CD14-positive monocyte (primary cell): ENCODE measurements around the gene MYRF. TPM values are rescaled to one million over a fixed set of nuclear protein-coding genes. Genes with fewer than 3 reads are reported as not detected.
A peak's percentile ranks its signal among the peaks of the same experiment; 100 is the strongest.

Experiments
- DNase-seq, 3 donors: peaks; one replicate each; pipeline ENCODE4 v3.0.0-alpha.2; 2011 to 2022
- H2AFZ ChIP-seq: 2 replicates; pipeline ENCODE4 v1.6.0; 2012; ENCODE audit warnings: mild to moderate bottlenecking, low read depth, low read length, inconsistent platforms; ENCODE audit not compliant: insufficient read depth, poor library complexity, severe bottlenecking
- H3K27ac ChIP-seq, 2 donors: 1 replicate in 1 of 2; 2 replicates in 1 of 2; pipeline ENCODE4 v1.5.1; 2012 to 2013; ENCODE audit warnings: low read length in 2 of 2, control low read depth in 1 of 2, inconsistent platforms in 1 of 2, low read depth in 1 of 2, mild to moderate bottlenecking in 1 of 2
- H3K27me3 ChIP-seq, 2 donors: one replicate each; pipeline versions ENCODE4 v1.6.0 to v1.6.1; 2011 to 2013; ENCODE audit warnings: low read length in 2 of 2; ENCODE audit not compliant: control insufficient read depth in 2 of 2, insufficient read depth in 2 of 2
- H3K36me3 ChIP-seq, 2 donors: replicated peaks in 1 of 2; 1 replicate in 1 of 2; 2 replicates in 1 of 2; pipeline versions ENCODE4 v1.5.1 to v1.6.1; 2012 to 2013; ENCODE audit warnings: low read length in 2 of 2, control low read depth in 1 of 2, inconsistent platforms in 1 of 2, mild to moderate bottlenecking in 1 of 2; ENCODE audit not compliant: insufficient read depth in 2 of 2, control insufficient read depth in 1 of 2
- H3K4me1 ChIP-seq, 2 donors: 1 replicate in 1 of 2; 2 replicates in 1 of 2; pipeline versions ENCODE4 v1.5.1 to v1.6.1; 2012 to 2013; ENCODE audit warnings: low read length in 2 of 2, control low read depth in 1 of 2, inconsistent platforms in 1 of 2, mild to moderate bottlenecking in 1 of 2, moderate library complexity in 1 of 2; ENCODE audit not compliant: insufficient read depth in 2 of 2, control insufficient read depth in 1 of 2
- H3K4me2 ChIP-seq: replicated peaks from 2 replicates; pipeline ENCODE3; 2012; ENCODE audit warnings: low read length, moderate library complexity, mild to moderate bottlenecking; ENCODE audit not compliant: poor library complexity, severe bottlenecking; ENCODE audit errors: extremely low read depth
- H3K4me3 ChIP-seq, 3 experiments: fragments of 200-600 bp in 1 of 3; sonication (generic) in 1 of 3; replicated peaks in 1 of 3; 1 replicate in 2 of 3; 2 replicates in 1 of 3; pipeline ENCODE4 v1.5.1; 2011 to 2013; ENCODE audit warnings: low read length in 3 of 3, mild to moderate bottlenecking in 3 of 3, control low read depth in 2 of 3, low read depth in 2 of 3, inconsistent platforms in 1 of 3, moderate library complexity in 1 of 3
- H3K79me2 ChIP-seq: 2 replicates; pipeline ENCODE4 v1.6.0; 2012; ENCODE audit warnings: mild to moderate bottlenecking, control low read depth, inconsistent platforms, low read length, moderate library complexity; ENCODE audit not compliant: insufficient read depth
- H3K9ac ChIP-seq: 2 replicates; pipeline ENCODE4 v1.6.0; 2017; ENCODE audit warnings: low read length, mild to moderate bottlenecking; ENCODE audit not compliant: insufficient read depth, poor library complexity, severe bottlenecking
- H3K9me3 ChIP-seq, 2 donors: replicated peaks in 1 of 2; 1 replicate in 1 of 2; 2 replicates in 1 of 2; pipeline versions ENCODE4 v1.5.1 to v1.6.1; 2012 to 2013; ENCODE audit warnings: low read length in 2 of 2, control low read depth in 1 of 2; ENCODE audit not compliant: control insufficient read depth in 1 of 2, insufficient read depth in 1 of 2
- H4K20me1 ChIP-seq: 2 replicates; pipeline ENCODE4 v1.6.0; 2012; ENCODE audit warnings: mild to moderate bottlenecking, low read length, control low read depth, moderate library complexity; ENCODE audit not compliant: insufficient read depth
- H3K27ac Mint-ChIP-seq, 7 donors: one replicate each; pipeline ENCODE4 v1.8.0; 2020; ENCODE audit warnings: mild to moderate bottlenecking in 7 of 7, mixed read lengths in 7 of 7, moderate library complexity in 6 of 7, inconsistent platforms in 2 of 7
- H3K27me3 Mint-ChIP-seq, 3 donors: one replicate each; pipeline ENCODE4 v1.8.0; 2021 to 2022; ENCODE audit warnings: low read depth in 3 of 3, mild to moderate bottlenecking in 3 of 3, mixed read lengths in 3 of 3, moderate library complexity in 3 of 3, inconsistent platforms in 1 of 3
- H3K36me3 Mint-ChIP-seq, 2 donors: one replicate each; pipeline ENCODE4 v1.8.0; 2020; ENCODE audit warnings: mixed read lengths in 2 of 2, inconsistent platforms in 1 of 2, mild to moderate bottlenecking in 1 of 2
- H3K4me1 Mint-ChIP-seq: one replicate; pipeline ENCODE4 v1.8.0; 2020; ENCODE audit warnings: mild to moderate bottlenecking, mixed read lengths
- H3K4me3 Mint-ChIP-seq, 2 donors: one replicate each; pipeline ENCODE4 v1.8.0; 2020; ENCODE audit warnings: mild to moderate bottlenecking in 2 of 2, mixed read lengths in 2 of 2, moderate library complexity in 1 of 2
- H3K9me3 Mint-ChIP-seq, 7 donors: one replicate each; pipeline ENCODE4 v1.8.0; 2020 to 2022; ENCODE audit warnings: mixed read lengths in 7 of 7, mild to moderate bottlenecking in 6 of 7, moderate library complexity in 6 of 7, inconsistent platforms in 2 of 7
- CTCF ChIP-seq: fragments of 200-600 bp; IDR thresholded peaks from one replicate; pipeline ENCODE4 v1.8.0; 2022; ENCODE audit warnings: antibody characterized with exemption, mild to moderate bottlenecking
- WGBS: methylation state at CpG from one replicate; pipeline ENCODE4 v1.1.5; 2013; ENCODE audit warnings: missing lambda C conversion rate; ENCODE audit not compliant: insufficient coverage; 5-methylcytosine and 5-hydroxymethylcytosine counted together
- intact Hi-C, 2 donors: fragments of 100-400 bp; cut with micrococcal nuclease; formaldehyde crosslinking; loops; one replicate each; pipeline versions ENCODE4 v1.15.0 to v1.15.1; 2023
- polyA plus RNA-seq, 3 donors: library from polyadenylated mRNA; depleted of rRNA in 1 of 3; unstranded in 2 of 3; stranded (reverse) in 1 of 3; fragments of 300-500 nt in 2 of 3; fragments of >200 nt in 1 of 3; fragmentation: Illumina TruSeq in 2 of 3; gene quantifications; 1 replicate in 2 of 3; 2 replicates in 1 of 3; pipeline ENCODE4 v1.2.3, GENCODE V29; 2012 to 2021

The MYRF gene
- polyA plus RNA-seq, 3 donors, result 0.18 to 0.19 TPM; not detected in 1

GRCh38 chr11:61714316-61714715 lies 38.1 kb upstream of the MYRF start:
- peak overlapping the region; percentile 5 for H3K9ac ChIP-seq
- H4K20me1 ChIP-seq, result no peaks in the 10 kb centered on the region
- Mint-ChIP-seq H3K4me1 (peaks cover 48% of the 10 kb centered on the region), H3K4me3 (no peak overlapping the region), H3K27ac (peak overlapping the region in 2 of 7 donors; percentile 11 to 56), H3K9me3 (no peaks in the 10 kb centered on the region), H3K27me3 (peaks cover 0 to 6% (median 3%) of the 10 kb centered on the region in 3 donors), H3K36me3 (peaks cover 0 to 2% of the 10 kb centered on the region in 2 donors)
- no peak for TF ChIP-seq CTCF
- DNase-seq, result no peak
- H3K27me3 ChIP-seq, result no peaks in the 10 kb centered on the region
- H3K9me3 ChIP-seq, result no peaks in the 10 kb centered on the region
- H3K4me3 ChIP-seq, result no peak overlapping the region
- H3K79me2 ChIP-seq, result peaks cover 4% of the 10 kb centered on the region
- H3K36me3 ChIP-seq, result no peaks in the 10 kb centered on the region
- peak overlapping the region in 1 of 2 donors; percentile 17 for H3K27ac ChIP-seq
- intact Hi-C loops, result no loop called here
- peak overlapping the region; percentile 51 for H2AFZ ChIP-seq
- H3K4me2 ChIP-seq, result no peak overlapping the region
- peaks cover 44 to 49% of the 10 kb centered on the region in 2 donors for H3K4me1 ChIP-seq
- 89% methylated on average over 6 of the region's 6 CpGs for WGBS

- no peaks in the 10 kb centered on the region for H3K27me3 ChIP-seq
- H3K4me1 ChIP-seq, result peaks cover 44 to 49% of the 10 kb centered on the region in 2 donors
- H3K36me3 ChIP-seq, result no peaks in the 10 kb centered on the region
- H3K9me3 Mint-ChIP-seq, result no peaks in the 10 kb centered on the region
- intact Hi-C loops, result loop anchor here in 1 of 2 donors (5.0 kb wide), 1 partner anchor 38 kb away; no protein-coding TSS in a partner anchor
- no peak for DNase-seq
- WGBS, result 96% methylated on average over 5 of the region's 5 CpGs
- no peak overlapping the region for H3K27ac Mint-ChIP-seq
- H3K9me3 ChIP-seq, result no peaks in the 10 kb centered on the region
- H3K4me3 Mint-ChIP-seq, result no peak overlapping the region
- H2AFZ ChIP-seq, result no peak overlapping the region
- H3K27me3 Mint-ChIP-seq, result peaks cover 0 to 6% (median 3%) of the 10 kb centered on the region in 3 donors
- H3K4me2 ChIP-seq, result no peak overlapping the region
- H3K9ac ChIP-seq, result no peak overlapping the region
- H4K20me1 ChIP-seq, result no peaks in the 10 kb centered on the region
- peaks cover 4% of the 10 kb centered on the region for H3K79me2 ChIP-seq
- H3K4me1 Mint-ChIP-seq, result peaks cover 48% of the 10 kb centered on the region
- H3K36me3 Mint-ChIP-seq, result peaks cover 0 to 2% of the 10 kb centered on the region in 2 donors
- H3K27ac ChIP-seq, result no peak overlapping the region
- TF ChIP-seq CTCF, result no peak
- H3K4me3 ChIP-seq, result no peak overlapping the region
Measured at GRCh38 chr11:61714916-61715315, 37.5 kb upstream of the MYRF start.
